ENCODE results near the gene PSMD3.
A peak's percentile ranks its signal among the peaks of the same experiment; 100 is the strongest.
"Not testable (repeated sequence)": the region's sequence is repeated elsewhere in the genome, so short reads cannot be mapped to it uniquely, and the experiment has no call there.

PSMD3 gene

DNA sequence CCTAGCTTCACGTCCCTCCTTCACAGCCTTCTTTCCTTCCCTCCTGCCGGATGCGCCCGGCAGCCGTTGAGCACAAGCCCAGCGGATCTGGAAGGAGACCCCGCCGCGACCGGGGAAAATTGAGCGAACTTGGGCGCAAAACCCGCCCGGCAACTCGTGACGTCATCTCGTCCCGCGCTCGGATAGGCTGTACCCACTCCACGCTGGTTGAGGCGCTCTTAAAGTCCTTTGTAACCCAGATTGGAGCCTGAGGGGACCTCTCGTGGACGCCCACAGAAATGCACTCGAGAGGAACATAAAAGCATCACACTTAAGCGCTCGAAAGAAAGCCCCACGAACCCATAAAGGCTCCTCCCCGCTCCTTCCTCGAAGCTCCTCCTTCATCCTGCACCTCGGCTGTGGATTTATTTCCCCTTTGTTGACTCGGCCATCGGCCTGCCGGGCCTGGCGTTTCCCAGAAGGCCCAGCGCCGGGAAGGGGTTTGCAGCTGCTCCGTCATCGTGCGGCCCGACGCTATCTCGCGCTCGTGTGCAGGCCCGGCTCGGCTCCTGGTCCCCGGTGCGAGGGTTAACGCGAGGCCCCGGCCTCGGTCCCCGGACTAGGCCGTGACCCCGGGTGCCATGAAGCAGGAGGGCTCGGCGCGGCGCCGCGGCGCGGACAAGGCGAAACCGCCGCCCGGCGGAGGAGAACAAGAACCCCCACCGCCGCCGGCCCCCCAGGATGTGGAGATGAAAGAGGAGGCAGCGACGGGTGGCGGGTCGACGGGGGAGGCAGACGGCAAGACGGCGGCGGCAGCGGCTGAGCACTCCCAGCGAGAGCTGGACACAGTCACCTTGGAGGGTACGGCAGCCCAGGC lies at the start of gene PSMD3:
TSS of gene PSMD3 (plus strand) at position 457 of the 856 bp plus-strand sequence. CDS start at position 621, 164 bp downstream.
- peak; percentile 100 for DNase-seq

GRCh38 chr17:39933912-39934311 lies 46.7 kb upstream of the PSMD3 start:
- DNase-seq = no peak

DNA sequence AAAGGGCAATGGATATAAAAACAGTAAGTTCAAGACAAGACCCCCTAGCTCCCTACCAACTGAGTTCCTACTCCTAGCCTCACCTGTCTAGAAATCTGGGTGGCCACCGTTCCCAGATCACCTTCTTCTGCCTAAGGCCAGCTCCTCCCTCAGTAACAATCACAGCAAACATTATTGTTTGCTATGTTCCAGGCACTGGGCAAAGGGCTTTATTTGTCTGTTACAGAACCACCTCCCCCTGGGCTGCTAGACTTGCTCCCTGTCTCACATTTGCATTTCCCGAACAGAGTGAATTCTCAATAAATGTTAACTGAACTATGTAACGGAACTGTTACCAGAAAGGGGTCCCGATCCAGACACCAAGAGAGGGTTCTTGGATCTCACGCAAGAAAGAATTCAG lies 46.3 kb upstream of the PSMD3 start:
- no peak for DNase-seq

- no peak for DNase-seq
Observed at GRCh38 chr17:39935909-39936308, 44.7 kb upstream of the PSMD3 start.

GRCh38 chr17:39937447-39937846 lies 43.2 kb upstream of the PSMD3 start:
- DNase-seq = no peak

DNA sequence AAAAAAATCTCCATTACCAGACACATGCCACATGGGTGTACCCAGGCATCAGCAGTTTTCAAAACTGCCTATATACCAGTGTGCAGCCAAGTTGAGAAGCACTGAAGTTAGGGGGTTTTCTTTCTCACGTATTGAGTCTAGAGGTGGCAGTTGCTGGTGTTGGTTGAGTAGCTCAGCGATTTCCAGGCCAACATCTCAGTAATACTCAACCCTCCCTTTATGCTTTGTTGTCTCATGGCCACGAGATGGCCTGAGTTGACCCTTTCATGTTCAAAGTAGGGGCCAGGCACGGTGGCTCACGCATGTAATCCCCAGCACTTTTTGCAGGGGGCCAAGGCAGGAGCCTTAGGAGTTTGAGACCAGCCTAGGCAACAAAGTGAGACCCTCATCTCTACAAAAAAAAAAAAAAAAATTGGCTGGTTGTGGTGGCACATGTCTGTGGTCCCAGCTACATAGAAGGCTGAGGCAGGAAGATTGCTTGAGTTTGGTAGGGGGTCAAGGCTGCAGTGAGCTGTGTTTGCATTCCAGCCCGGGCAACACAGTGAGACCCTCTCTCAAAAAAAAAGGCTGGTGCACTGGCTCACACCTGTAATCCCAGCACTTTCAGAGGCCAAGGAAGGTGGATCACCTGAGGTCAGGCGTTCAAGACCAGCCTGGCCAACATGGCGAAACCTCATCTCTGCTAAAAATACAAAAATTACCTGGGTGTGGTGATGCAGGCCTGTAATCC lies 42.3 kb upstream of the PSMD3 start:
- DNase-seq = no peak

- no peak for DNase-seq
Observed at GRCh38 chr17:39939106-39939505, 41.5 kb upstream of the PSMD3 start.

DNA sequence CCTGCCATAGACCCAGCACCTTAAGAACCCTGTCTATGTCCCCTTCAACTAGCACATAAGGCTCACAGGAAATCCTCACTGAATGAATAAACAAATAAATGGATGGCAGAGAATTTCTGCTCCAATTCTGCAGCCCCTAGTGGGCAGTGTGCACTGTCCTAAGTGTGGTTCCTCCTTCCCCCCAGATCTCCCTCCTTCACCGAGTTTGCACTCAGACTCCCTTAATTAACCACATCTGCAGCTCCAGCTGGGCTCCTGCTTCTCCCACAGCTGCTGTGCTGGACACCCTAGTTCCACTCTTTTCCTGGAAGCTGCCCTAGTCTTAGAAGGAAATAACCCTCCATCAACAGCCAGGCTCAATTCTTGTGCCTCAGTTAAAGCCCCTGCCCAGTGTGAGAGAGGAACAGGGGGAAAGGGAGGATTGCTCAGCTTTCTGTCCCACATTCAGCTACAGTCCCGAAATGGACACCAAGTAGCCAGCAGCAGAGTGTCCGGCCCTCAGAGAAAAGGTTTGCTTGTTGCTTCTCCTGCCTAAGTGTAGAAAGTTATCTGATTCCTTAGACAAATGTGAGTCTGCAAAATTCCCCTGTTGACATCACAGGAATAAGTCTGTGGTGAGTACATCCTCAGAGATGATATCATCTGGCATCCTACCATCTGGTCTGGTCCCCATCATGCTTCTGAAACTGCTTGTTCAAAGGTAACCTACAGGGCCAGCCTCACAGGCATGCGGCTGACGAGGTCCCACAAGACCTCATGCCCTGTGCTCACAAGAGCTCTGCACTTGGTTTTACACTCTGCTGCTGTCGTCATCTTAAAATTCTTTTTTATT lies 40.8 kb upstream of the PSMD3 start:
- DNase-seq = peak; percentile 91

GRCh38 chr17:39943702-39944392 lies 36.8 kb upstream of the PSMD3 start:
- DNase-seq = no peak

- no peak for DNase-seq
Observed at GRCh38 chr17:39944393-39944711, 36.3 kb upstream of the PSMD3 start.

GRCh38 chr17:39946551-39947330 lies 33.9 kb upstream of the PSMD3 start:
- no peak for DNase-seq

DNA sequence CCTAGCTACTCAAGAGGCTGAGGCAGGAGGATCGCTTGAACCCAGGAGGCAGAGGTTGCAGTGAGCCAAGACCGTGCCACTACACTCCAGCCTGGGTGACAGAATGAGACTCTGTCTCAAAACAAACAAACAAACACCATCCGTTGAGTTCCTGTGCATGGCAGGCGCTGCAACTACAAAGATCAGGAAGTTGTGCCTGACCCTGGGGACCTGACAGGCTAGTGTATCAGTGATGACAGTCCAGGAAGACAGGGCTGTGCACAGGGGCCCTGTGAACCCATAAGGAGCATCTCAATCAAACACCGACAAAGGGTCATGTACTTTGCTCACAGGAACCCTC lies 32.1 kb upstream of the PSMD3 start:
- DNase-seq = not testable (repeated sequence)

DNA sequence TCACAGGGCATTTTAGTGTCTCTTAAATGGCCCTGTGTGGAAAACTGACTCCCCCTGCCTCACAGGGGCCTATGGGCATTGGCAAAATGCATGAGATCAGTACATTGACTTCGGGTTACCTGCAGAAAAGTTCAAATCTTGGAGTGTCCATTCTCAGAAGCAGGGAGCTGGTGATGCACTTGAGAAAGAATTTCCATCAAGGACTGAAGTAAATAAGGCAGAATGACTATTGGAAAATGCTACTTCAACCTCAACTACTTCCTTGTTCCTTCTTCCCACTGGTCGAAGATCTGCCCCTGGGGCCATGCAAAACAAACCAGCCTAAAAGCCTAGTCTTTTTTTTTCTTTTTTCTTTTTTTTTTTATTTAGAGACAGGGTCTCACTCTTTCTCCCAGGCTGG lies 31.6 kb upstream of the PSMD3 start:
- DNase-seq = no peak

DNA sequence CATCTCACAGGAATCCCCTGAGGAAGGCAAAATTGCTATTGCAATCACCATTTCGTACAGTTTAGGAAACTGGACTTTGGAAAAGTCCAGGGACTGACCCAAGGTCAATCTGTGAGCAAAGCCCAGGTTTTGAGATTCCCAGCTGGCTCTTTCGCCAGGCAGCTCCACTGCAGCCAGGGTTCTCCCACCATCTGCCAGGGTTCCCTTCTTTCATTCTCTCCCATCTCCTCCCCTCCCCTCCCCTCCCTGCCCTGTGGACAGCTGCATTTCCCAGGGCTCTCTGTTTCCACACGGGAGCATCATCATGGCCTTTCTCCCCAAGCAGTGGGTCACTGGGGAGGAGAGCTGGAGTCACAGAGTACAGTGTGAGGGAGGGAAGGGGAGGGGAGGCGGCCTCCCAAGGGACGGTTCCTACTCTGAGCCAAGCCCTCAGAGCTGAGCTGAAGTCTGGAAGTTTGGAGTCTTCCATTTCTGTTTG lies 29.7 kb upstream of the PSMD3 start:
- DNase-seq = no peak

GRCh38 chr17:39951924-39952679 lies 28.5 kb upstream of the PSMD3 start:
- DNase-seq = no peak

DNA sequence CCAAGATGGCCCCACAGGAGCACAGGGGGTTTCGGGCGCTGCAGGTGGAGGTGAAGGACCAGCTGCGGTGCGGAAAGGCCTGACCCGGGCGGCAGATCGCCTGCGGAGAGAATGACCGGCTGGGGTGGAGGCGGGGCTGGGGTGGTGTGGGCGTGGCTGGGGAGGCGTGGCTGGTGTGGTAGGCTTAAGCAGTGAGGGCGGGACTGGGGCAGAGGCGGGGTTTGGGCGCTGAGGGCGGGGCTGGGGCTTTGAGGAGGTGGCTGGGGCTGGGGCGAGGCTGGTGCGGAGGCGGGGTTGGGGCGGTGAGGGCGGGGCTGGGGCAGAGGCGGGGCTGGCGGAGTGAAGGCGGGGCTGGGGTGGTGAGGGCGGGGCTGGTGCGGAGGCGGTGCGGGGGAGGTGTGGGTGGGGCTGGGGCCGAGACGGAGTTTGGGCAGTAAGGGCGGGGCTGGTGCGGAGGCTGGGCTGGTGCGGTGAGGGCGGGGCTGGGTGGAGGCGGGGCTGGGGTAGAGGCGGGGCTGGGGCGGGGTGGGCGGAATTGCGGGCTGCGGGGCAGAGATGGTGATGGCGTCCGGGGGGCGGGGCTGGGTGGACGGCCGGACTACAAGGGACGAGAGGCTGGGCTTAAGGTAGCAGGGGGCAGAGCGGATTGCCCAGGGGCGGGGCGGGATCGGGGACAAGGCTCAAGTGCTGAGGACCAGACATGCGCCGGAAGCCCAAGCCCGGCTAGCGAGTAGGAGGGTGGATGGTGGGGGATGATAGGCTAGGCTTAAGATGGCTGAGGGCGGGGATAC lies 27.7 kb upstream of the PSMD3 start:
- DNase-seq = peak; percentile 92

DNA sequence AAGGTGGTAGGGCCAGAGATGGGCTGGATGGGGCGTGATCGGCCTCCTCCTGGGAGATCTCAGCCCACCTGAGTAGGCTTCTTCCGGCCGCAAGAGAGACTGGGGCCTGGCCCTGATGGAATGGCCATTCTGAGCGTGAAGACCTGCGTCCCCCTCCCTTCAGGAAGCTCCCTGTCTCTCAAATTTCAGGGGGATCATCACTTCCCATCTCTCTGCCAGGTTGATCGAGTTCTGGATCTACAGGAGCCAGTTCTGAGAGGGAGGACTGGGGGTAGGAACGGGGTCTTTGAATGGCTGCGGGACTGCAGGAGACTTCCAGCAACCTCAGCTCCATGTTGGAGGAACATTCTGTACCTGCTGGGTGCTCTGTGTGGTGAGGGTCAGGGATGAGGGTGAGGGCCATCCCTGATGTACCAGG lies 27.1 kb upstream of the PSMD3 start:
- no peak for DNase-seq

- DNase-seq = no peak
Observed at GRCh38 chr17:39954876-39955275, 25.7 kb upstream of the PSMD3 start.

- no peak for DNase-seq
Observed at GRCh38 chr17:39955726-39956225, 24.8 kb upstream of the PSMD3 start.

DNA sequence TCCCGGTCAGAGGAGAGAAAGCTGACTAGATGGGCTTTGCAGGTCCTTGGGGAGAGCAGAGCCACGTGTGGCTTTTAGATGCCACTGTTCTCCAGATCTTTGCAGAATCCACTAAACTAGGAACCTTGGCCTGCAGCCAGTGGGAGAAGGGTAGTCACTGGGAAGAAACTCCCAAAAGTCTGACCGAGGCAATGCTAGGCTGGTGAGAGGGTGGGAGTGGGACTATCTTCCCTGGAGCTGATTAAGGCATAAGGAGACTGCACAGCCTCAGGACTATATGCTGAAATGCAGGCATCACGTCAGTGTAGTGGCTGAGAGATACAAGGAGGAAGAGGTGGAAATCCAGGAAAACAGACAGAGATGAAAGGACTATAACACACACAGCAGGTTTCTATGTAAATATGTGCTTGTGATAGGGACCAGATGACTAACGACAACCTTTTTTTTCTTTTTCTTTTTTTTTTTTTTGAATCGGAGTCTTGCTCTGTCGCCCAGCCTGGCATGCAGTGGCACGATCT lies 20.0 kb upstream of the PSMD3 start:
- DNase-seq = no peak
